SIG-M5 treated with dmso at 0.1 percent for 504 hours (cell line): ENCODE measurements around the gene HAUS8.
A peak's percentile ranks its signal among the peaks of the same experiment; 100 is the strongest.

ENCODE experiments used
- DNase-seq: peaks from one replicate; lab custom pipeline; 2025; ENCODE audit not compliant: unreplicated experiment; lab: John Stamatoyannopoulos, UW

HAUS8 gene

GRCh38 chr19:17076543-17076991 is 1.3 kb upstream of the HAUS8 start:
- DNase-seq = no peak

- DNase-seq = peak; percentile 64
Observed at GRCh38 chr19:17075864-17076542, 751 bp upstream of the HAUS8 start.

GRCh38 chr19:17074634-17075034 is 618 bp downstream of the HAUS8 start:
- DNase-seq = no peak

GRCh38 chr19:17073869-17074633 is 1.2 kb downstream of the HAUS8 start:
- DNase-seq = no peak

GRCh38 chr19:17070912-17071311 is 4.3 kb downstream of the HAUS8 start:
- no peak for DNase-seq

- DNase-seq = no peak
Observed at GRCh38 chr19:17070421-17070820, 4.8 kb downstream of the HAUS8 start.

- DNase-seq = no peak
Observed at GRCh38 chr19:17069193-17069592, 6.1 kb downstream of the HAUS8 start.

- DNase-seq = no peak
Observed at GRCh38 chr19:17063428-17063827, 11.8 kb downstream of the HAUS8 start.

GRCh38 chr19:17061691-17062090 is 13.6 kb downstream of the HAUS8 start:
- no peak for DNase-seq

- no peak for DNase-seq
Observed at GRCh38 chr19:17061205-17061604, 14.0 kb downstream of the HAUS8 start.

GRCh38 chr19:17060802-17061201 is 14.4 kb downstream of the HAUS8 start:
- no peak for DNase-seq

GRCh38 chr19:17058236-17058635 is 17.0 kb downstream of the HAUS8 start:
- DNase-seq = no peak

- no peak for DNase-seq
Observed at GRCh38 chr19:17055636-17056035, 19.6 kb downstream of the HAUS8 start.

- no peak for DNase-seq
Observed at GRCh38 chr19:17054746-17055145, 20.5 kb downstream of the HAUS8 start.

- DNase-seq = peak; percentile 48
Observed at GRCh38 chr19:17052439-17052838, 22.8 kb downstream of the HAUS8 start.

GRCh38 chr19:17049711-17050280 is 25.5 kb downstream of the HAUS8 start:
- DNase-seq = no peak

GRCh38 chr19:17048885-17049453 is 26.3 kb downstream of the HAUS8 start:
- no peak for DNase-seq

- DNase-seq = no peak
Observed at GRCh38 chr19:17045907-17046502, 29.2 kb downstream of the HAUS8 start.

GRCh38 chr19:17043744-17044143 is 31.5 kb downstream of the HAUS8 start:
- no peak for DNase-seq

GRCh38 chr19:17041976-17042375 is 33.3 kb downstream of the HAUS8 start:
- DNase-seq = no peak

- no peak for DNase-seq
Observed at GRCh38 chr19:17037966-17038500, 37.2 kb downstream of the HAUS8 start.
